MCF 10A (cell line): ENCODE data around the gene FNDC5. TPM values are rescaled to one million over a fixed set of nuclear protein-coding genes. Genes with fewer than 3 reads are reported as not detected.

Experiments
- BruUV-seq: library from RNA; stranded (reverse); fragments of 400-500 nt; replicated peaks from 2 replicates; lab custom pipeline; 2021; lab: Mats Ljungman, UMichigan
- CTCF ChIA-PET: fragments of 300-600 bp; sonication (Branson Sonifier 250); formaldehyde crosslinking; extraction: SDS; loops from one replicate; lab custom pipeline; 2021; ENCODE audit warnings: antibody characterized with exemption, inconsistent platforms; lab: Yijun Ruan, JAX
- POLR2A ChIA-PET: fragments of 300-600, 350-650 bp; sonication (Branson Sonifier 250); formaldehyde crosslinking; extraction: SDS; loops from one replicate; lab custom pipeline; 2020; ENCODE audit warnings: antibody characterized with exemption, inconsistent platforms; lab: Yijun Ruan, JAX
- DNase-seq: peaks from one replicate; pipeline ENCODE4 v3.0.0-alpha.2; 2018; ENCODE audit not compliant: unreplicated experiment
- H3K27ac Mint-ChIP-seq: one replicate; pipeline ENCODE4 v1.8.0; 2022; ENCODE audit warnings: mild to moderate bottlenecking, low read depth, mixed read lengths; ENCODE audit not compliant: unreplicated experiment
- H3K27me3 Mint-ChIP-seq: one replicate; pipeline ENCODE4 v1.8.0; 2022; ENCODE audit warnings: mixed read lengths; ENCODE audit not compliant: insufficient read depth, unreplicated experiment
- H3K36me3 Mint-ChIP-seq: one replicate; pipeline ENCODE4 v1.8.0; 2022; ENCODE audit warnings: mild to moderate bottlenecking, moderate library complexity, mixed read lengths; ENCODE audit not compliant: insufficient read depth, unreplicated experiment
- H3K4me1 Mint-ChIP-seq: one replicate; pipeline ENCODE4 v1.8.0; 2022; ENCODE audit warnings: mixed read lengths; ENCODE audit not compliant: insufficient read depth, unreplicated experiment
- H3K4me3 Mint-ChIP-seq: one replicate; pipeline ENCODE4 v1.8.0; 2022; ENCODE audit warnings: mild to moderate bottlenecking, moderate library complexity, mixed read lengths; ENCODE audit not compliant: unreplicated experiment
- H3K9me3 Mint-ChIP-seq: one replicate; pipeline ENCODE4 v1.8.0; 2022; ENCODE audit warnings: mixed read lengths; ENCODE audit not compliant: unreplicated experiment
- intact Hi-C: fragments of 100-400 bp; cut with micrococcal nuclease; formaldehyde crosslinking; loops from 2 replicates; pipeline ENCODE4 v1.14.1; 2022
- total RNA-seq: library from RNA; stranded (reverse); gene quantifications from 2 replicates; pipeline ENCODE4 v1.2.3, GENCODE V29; 2022
- TF ChIP-seq, protein P1 (sequence below): fragments of 200-600 bp; IDR thresholded peaks from one replicate; pipeline ENCODE4 v1.8.0; 2022; ENCODE audit warnings: antibody characterized with exemption, mild to moderate bottlenecking; ENCODE audit not compliant: unreplicated experiment

The FNDC5 gene
- total RNA-seq, 1 experiment from 2014 or later, result not detected

DNA sequence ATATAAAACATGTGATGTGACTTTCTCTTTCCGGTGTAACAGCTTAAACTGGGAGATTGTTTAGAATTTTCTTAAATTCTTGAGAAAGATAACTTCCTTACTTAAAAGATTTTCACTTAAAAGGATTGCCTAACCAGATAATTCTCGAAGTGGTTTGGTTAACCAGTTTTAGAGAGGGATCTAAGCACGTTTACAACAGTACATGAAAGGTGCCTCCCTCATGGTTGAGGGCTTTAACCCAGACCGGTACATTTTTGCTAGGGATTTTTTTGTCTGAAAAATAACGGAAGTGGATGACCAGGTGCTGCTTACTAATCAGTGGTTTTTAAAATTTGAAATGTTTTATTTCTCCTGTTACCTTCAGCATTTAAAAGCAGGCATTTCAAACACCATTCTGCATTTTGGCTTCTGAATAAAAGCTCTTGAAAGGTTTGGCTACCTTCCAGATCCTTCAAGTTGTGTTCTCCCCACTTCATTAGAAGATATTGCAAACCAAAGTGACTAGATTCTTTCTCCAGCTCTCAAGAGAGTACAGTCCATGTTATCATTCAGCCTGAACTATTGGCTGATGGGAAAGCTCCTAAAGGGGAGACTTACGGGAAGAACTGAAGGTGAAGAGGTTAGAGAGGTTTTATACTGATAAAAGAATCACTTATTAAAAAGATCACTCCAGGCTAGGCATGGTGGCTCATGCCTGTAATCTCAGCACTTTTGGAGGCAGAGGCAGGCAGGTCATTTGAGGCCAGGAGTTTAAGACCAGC lies 40.4 kb downstream of the FNDC5 start:
- TF ChIP-seq, protein P1, sequence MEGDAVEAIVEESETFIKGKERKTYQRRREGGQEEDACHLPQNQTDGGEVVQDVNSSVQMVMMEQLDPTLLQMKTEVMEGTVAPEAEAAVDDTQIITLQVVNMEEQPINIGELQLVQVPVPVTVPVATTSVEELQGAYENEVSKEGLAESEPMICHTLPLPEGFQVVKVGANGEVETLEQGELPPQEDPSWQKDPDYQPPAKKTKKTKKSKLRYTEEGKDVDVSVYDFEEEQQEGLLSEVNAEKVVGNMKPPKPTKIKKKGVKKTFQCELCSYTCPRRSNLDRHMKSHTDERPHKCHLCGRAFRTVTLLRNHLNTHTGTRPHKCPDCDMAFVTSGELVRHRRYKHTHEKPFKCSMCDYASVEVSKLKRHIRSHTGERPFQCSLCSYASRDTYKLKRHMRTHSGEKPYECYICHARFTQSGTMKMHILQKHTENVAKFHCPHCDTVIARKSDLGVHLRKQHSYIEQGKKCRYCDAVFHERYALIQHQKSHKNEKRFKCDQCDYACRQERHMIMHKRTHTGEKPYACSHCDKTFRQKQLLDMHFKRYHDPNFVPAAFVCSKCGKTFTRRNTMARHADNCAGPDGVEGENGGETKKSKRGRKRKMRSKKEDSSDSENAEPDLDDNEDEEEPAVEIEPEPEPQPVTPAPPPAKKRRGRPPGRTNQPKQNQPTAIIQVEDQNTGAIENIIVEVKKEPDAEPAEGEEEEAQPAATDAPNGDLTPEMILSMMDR, result no peak
- intact Hi-C loops, result no loop called here
- H3K9me3 Mint-ChIP-seq, result no peaks in the 10 kb centered on the region
- H3K4me3 Mint-ChIP-seq, result no peak overlapping the region
- H3K27me3 Mint-ChIP-seq, result no peaks in the 10 kb centered on the region
- H3K4me1 Mint-ChIP-seq, result peaks cover 6% of the 10 kb centered on the region
- no peak for DNase-seq
- peaks cover 88% of the 10 kb centered on the region for H3K36me3 Mint-ChIP-seq
- ChIA-PET CTCF (interaction anchor here (0.6 to 0.9 kb wide), 3 partner anchors 27 to 263 kb away, joined by 3 to 4 read pairs (median 4); no protein-coding TSS in a partner anchor), POLR2A (interaction anchor here (0.7 to 1.7 kb wide), 3 partner anchors 10 to 1385 kb away, joined by 3 to 7 read pairs (median 4); no protein-coding TSS in a partner anchor)
- no peak overlapping the region for H3K27ac Mint-ChIP-seq
- no TSS peak for BruUV-seq

GRCh38 chr1:32828341-32828740 lies 42.4 kb downstream of the FNDC5 start:
- Mint-ChIP-seq H3K4me3 (no peak overlapping the region), H3K9me3 (no peaks in the 10 kb centered on the region), H3K36me3 (peaks cover 77% of the 10 kb centered on the region), H3K27ac (no peak overlapping the region), H3K27me3 (no peaks in the 10 kb centered on the region), H3K4me1 (peaks cover 6% of the 10 kb centered on the region)
- BruUV-seq, result no TSS peak
- ChIA-PET POLR2A (no interaction called here), CTCF (interaction anchor here (0.7 to 1.5 kb wide), 4 partner anchors 39 to 437 kb away, joined by 3 to 4 read pairs (median 4); no protein-coding TSS in a partner anchor)
- TF ChIP-seq, protein P1, result peak; percentile 25
- no peak for DNase-seq
- intact Hi-C loops, result no loop called here

GRCh38 chr1:32825181-32825580 lies 45.5 kb downstream of the FNDC5 start:
- Mint-ChIP-seq H3K9me3 (no peaks in the 10 kb centered on the region), H3K36me3 (peaks cover 51% of the 10 kb centered on the region), H3K4me1 (peaks cover 6% of the 10 kb centered on the region), H3K27ac (no peak overlapping the region), H3K27me3 (no peaks in the 10 kb centered on the region), H3K4me3 (no peak overlapping the region)
- BruUV-seq, result no TSS peak
- CTCF ChIA-PET, result interaction anchor here (0.7 kb wide), 2 partner anchors 72 to 115 kb away, joined by 3 to 5 read pairs; no protein-coding TSS in a partner anchor
- intact Hi-C loops, result no loop called here
- POLR2A ChIA-PET, result no interaction called here
- no peak for DNase-seq
- TF ChIP-seq, protein P1, result no peak

DNA sequence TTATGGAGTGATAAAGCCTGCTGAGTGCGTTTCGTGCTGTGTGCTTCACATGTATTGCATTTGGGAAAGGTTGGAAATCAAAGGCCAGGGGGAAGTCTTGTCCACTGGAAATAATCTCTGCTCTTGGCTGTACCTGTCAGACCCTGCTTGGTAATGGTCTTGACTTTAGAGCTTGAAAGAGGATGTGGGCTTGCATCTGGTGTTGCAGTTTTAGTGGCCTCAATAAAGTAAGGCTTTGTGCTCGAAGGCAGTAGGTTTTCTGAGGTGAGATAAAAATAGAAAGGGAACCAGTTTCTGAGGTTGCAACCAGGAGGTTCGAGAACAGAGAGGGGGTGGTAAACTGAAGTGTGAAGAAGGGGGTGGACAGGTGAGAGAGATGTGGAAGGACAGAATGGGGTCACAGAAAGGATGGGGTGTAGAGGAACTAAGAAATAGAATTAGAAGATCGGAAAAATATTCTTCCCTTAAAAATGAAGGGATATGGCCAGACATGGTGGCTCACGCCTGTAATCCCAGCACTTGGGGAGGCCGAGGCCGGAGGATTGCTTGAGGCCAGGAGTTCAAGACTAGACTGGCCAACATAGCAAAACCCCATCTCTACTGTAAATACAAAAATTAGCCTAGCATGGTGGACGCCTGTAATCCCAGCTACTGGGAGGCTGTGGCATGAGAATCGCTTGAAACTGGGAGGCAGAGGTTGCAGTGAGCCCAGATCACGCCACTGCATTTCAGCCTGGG lies 51.7 kb downstream of the FNDC5 start:
- no TSS peak for BruUV-seq
- Mint-ChIP-seq H3K4me1 (peaks cover 16% of the 10 kb centered on the region), H3K9me3 (no peaks in the 10 kb centered on the region), H3K27me3 (no peaks in the 10 kb centered on the region), H3K36me3 (peaks cover 8% of the 10 kb centered on the region), H3K4me3 (peak overlapping the region; percentile 87), H3K27ac (peak overlapping the region; percentile 87)
- POLR2A ChIA-PET, result interaction anchor here (0.9 to 3.4 kb wide), 8 partner anchors 10 to 190 kb away, joined by 3 to 18 read pairs (median 8); partner anchors contain the start of genes RBBP4 and ZBTB8OS
- DNase-seq, result no peak
- TF ChIP-seq, protein P1, result no peak
- intact Hi-C loops, result no loop called here
- CTCF ChIA-PET, result interaction anchor here (0.9 to 1.0 kb wide), 2 partner anchors 27 to 107 kb away, joined by 3 to 4 read pairs; no protein-coding TSS in a partner anchor
